ELF-1 (cell line): ENCODE results near the gene AGXT.

ENCODE experiments used
- DNase-seq: peaks from one replicate; pipeline ENCODE4 v3.0.0-alpha.2; 2016; ENCODE audit warnings: low read depth, low spot score

Gene AGXT

GRCh38 chr2:240898108-240898730 lies 29.6 kb downstream of the AGXT start:
- DNase-seq: peak; percentile 58

GRCh38 chr2:240898731-240899467 lies 30.3 kb downstream of the AGXT start:
- no peak for DNase-seq

- no peak for DNase-seq
Observed at GRCh38 chr2:240899468-240899865, 30.8 kb downstream of the AGXT start.

GRCh38 chr2:240900141-240900860 lies 31.7 kb downstream of the AGXT start:
- DNase-seq: no peak

- no peak for DNase-seq
Observed at GRCh38 chr2:240901986-240902614, 33.5 kb downstream of the AGXT start.

GRCh38 chr2:240902615-240903041 lies 34.0 kb downstream of the AGXT start:
- DNase-seq: peak; percentile 55

GRCh38 chr2:240903191-240904060 lies 34.8 kb downstream of the AGXT start:
- DNase-seq: no peak

- no peak for DNase-seq
Observed at GRCh38 chr2:240904216-240905175, 35.9 kb downstream of the AGXT start.

GRCh38 chr2:240905176-240905781 lies 36.7 kb downstream of the AGXT start:
- no peak for DNase-seq

GRCh38 chr2:240906141-240906910 lies 37.7 kb downstream of the AGXT start, which contains the start of gene CROCC2:
TSS of gene CROCC2 (plus strand) at chr2:240906336. CDS start at chr2:240906514, 178 bp downstream.
- no peak for DNase-seq

GRCh38 chr2:240906911-240907590 lies 38.4 kb downstream of the AGXT start:
- no peak for DNase-seq

GRCh38 chr2:240909216-240909974 lies 40.8 kb downstream of the AGXT start:
- DNase-seq: no peak

- no peak for DNase-seq
Observed at GRCh38 chr2:240911641-240912265, 43.1 kb downstream of the AGXT start.

- DNase-seq: no peak
Observed at GRCh38 chr2:240912878-240913809, 44.5 kb downstream of the AGXT start.

GRCh38 chr2:240913810-240914644 lies 45.4 kb downstream of the AGXT start:
- peak; percentile 83 for DNase-seq
